HepG2 (cell line): ENCODE results near the gene RMI2. TPM values are rescaled to one million over a fixed set of nuclear protein-coding genes. Genes with fewer than 3 reads are reported as not detected.

Experiments used
- ATF5 ChIP-seq: sonication (generic); formaldehyde crosslinking; IDR thresholded peaks from 2 replicates; pipeline ENCODE4 v1.4.0; 2020; ENCODE audit warnings: mild to moderate bottlenecking, low read depth, missing genetic modification reagents
- HNF1B ChIP-seq: sonication (generic); formaldehyde crosslinking; IDR thresholded peaks from 2 replicates; pipeline ENCODE4 v1.5.1; 2020; ENCODE audit warnings: mild to moderate bottlenecking, moderate library complexity, missing genetic modification reagents
- HNF4A ChIP-seq: sonication (generic); formaldehyde crosslinking; IDR thresholded peaks from 2 replicates; pipeline ENCODE4 v1.4.0; 2020; ENCODE audit warnings: missing genetic modification reagents
- IKZF4 ChIP-seq: sonication (generic); formaldehyde crosslinking; IDR thresholded peaks from 2 replicates; pipeline ENCODE4 v1.5.1; 2020; ENCODE audit warnings: borderline replicate concordance, mild to moderate bottlenecking, low read depth, missing genetic modification reagents; ENCODE audit errors: not compliant biosample characterization
- KDM4B ChIP-seq: sonication (generic); formaldehyde crosslinking; IDR thresholded peaks from 2 replicates; pipeline ENCODE4 v1.4.0; 2020; ENCODE audit warnings: missing genetic modification reagents
- MIER3 ChIP-seq: IDR thresholded peaks from 2 replicates; pipeline ENCODE4 v1.6.1; 2016; ENCODE audit warnings: missing compliant biosample characterization, borderline replicate concordance
- PITX1 ChIP-seq: sonication (generic); formaldehyde crosslinking; IDR thresholded peaks from 2 replicates; pipeline ENCODE4 v1.5.1; 2020; ENCODE audit warnings: mild to moderate bottlenecking, missing genetic modification reagents
- U2AF1 ChIP-seq: fragments of 200-400 bp; formaldehyde crosslinking; optimal IDR thresholded peaks from 2 replicates; pipeline ENCODE3; 2017; ENCODE audit warnings: mild to moderate bottlenecking, low read depth, low read length
- ZBTB20 ChIP-seq: sonication (generic); formaldehyde crosslinking; IDR thresholded peaks from 2 replicates; pipeline ENCODE4 v1.8.1; 2023; ENCODE audit warnings: missing genetic modification reagents, low read depth, mild to moderate bottlenecking, borderline replicate concordance
- ZBTB33 ChIP-seq: sonication (generic); formaldehyde crosslinking; IDR thresholded peaks from 2 replicates; pipeline ENCODE4 v1.4.0; 2020; ENCODE audit warnings: missing genetic modification reagents
- ZFX ChIP-seq: sonication (generic); formaldehyde crosslinking; IDR thresholded peaks from 2 replicates; pipeline ENCODE4 v1.4.0; 2020; ENCODE audit warnings: mild to moderate bottlenecking, low read depth, missing genetic modification reagents, moderate library complexity
- ZNF33B ChIP-seq: sonication (generic); formaldehyde crosslinking; IDR thresholded peaks from 2 replicates; pipeline ENCODE4 v1.5.1; 2020; ENCODE audit warnings: mild to moderate bottlenecking, missing genetic modification reagents
- ZNF362 ChIP-seq: sonication (generic); formaldehyde crosslinking; IDR thresholded peaks from 2 replicates; pipeline ENCODE4 v1.4.0; 2020; ENCODE audit warnings: missing genetic modification reagents, mild to moderate bottlenecking, borderline replicate concordance
- ZNF563 ChIP-seq: sonication (generic); formaldehyde crosslinking; IDR thresholded peaks from 2 replicates; pipeline ENCODE4 v1.8.0; 2022; ENCODE audit warnings: mild to moderate bottlenecking, moderate library complexity, missing genetic modification reagents
- ZNF564 ChIP-seq: sonication (generic); formaldehyde crosslinking; IDR thresholded peaks from 2 replicates; pipeline ENCODE4 v1.8.1; 2023; ENCODE audit warnings: mild to moderate bottlenecking, missing genetic modification reagents
- ZNF580 ChIP-seq: IDR thresholded peaks from 2 replicates; pipeline ENCODE4 v1.6.1; 2016; ENCODE audit warnings: low read depth, borderline replicate concordance
- ZNF614 ChIP-seq: IDR thresholded peaks from 2 replicates; pipeline ENCODE4 v1.6.1; 2018; ENCODE audit warnings: missing biosample characterization, missing genetic modification reagents, inconsistent platforms, borderline replicate concordance
- ZNF724P ChIP-seq: sonication (generic); formaldehyde crosslinking; IDR thresholded peaks from 2 replicates; pipeline ENCODE4 v1.8.0; 2022; ENCODE audit warnings: missing genetic modification reagents, borderline replicate concordance
- ZNF775 ChIP-seq: sonication (generic); formaldehyde crosslinking; IDR thresholded peaks from 2 replicates; pipeline ENCODE4 v1.4.0; 2020; ENCODE audit warnings: missing genetic modification reagents, mild to moderate bottlenecking, moderate library complexity, borderline replicate concordance
- ZNF781 ChIP-seq: sonication (generic); formaldehyde crosslinking; IDR thresholded peaks from 2 replicates; pipeline ENCODE4 v1.5.1; 2020; ENCODE audit warnings: borderline replicate concordance, mild to moderate bottlenecking, missing genetic modification reagents; ENCODE audit errors: not compliant biosample characterization
- ZNF784 ChIP-seq: sonication (generic); formaldehyde crosslinking; IDR thresholded peaks from 2 replicates; pipeline ENCODE4 v1.5.1; 2020; ENCODE audit warnings: missing genetic modification reagents, mild to moderate bottlenecking, borderline replicate concordance
- polyA plus RNA-seq, 8 experiments: library from polyadenylated mRNA; depleted of rRNA in 3 of 8; stranded (reverse) in 7 of 8; unstranded in 1 of 8; fragments of >200 nt; fragmentation: Illumina TruSeq in 4 of 8; extraction: Trizol in 4 of 8; gene quantifications; 2 replicates each; pipeline versions ENCODE4 v1.2.1 to v1.2.3, GENCODE V29; 2011 to 2016; ENCODE audit warnings: low read depth in 4 of 8, missing spikeins in 1 of 8, mixed read lengths in 1 of 8; ENCODE audit not compliant: insufficient read depth in 1 of 8
- total RNA-seq, 5 experiments: library from RNA; depleted of rRNA; stranded (reverse); fragments of >200 nt; fragmentation: Illumina TruSeq; extraction: Trizol; gene quantifications; 2 replicates each; pipeline ENCODE4 v1.2.3, GENCODE V29; 2016; ENCODE audit warnings: low read depth in 1 of 5

The RMI2 gene
- total and polyA plus RNA-seq, 2 of the 13 experiments (the other 11 are each of a cell fraction or from before 2014, with no cell fraction given): 24.5 to 55.7 TPM

GRCh38 chr16:11386791-11387546 is 41.7 kb downstream of the RMI2 start (continued):
- TF ChIP-seq ZNF580 (CRISPR knock-in tag) (peak; percentile 68; the same call in 1 of the 2 replicates), ZNF781 (CRISPR knock-in tag) (no peak), ZNF563 (CRISPR knock-in tag) (no peak), ZNF564 (no peak), ZNF362 (CRISPR knock-in tag) (peak; percentile 59; the same call in 1 of the 2 replicates), MIER3 (CRISPR knock-in tag) (0 out of 2 replicates have a peak, but pooled peaks have one; percentile 43), U2AF1 (no peak), ZBTB33 (CRISPR knock-in tag) (peak; percentile 26; the same call in 1 of the 2 replicates), HNF4A (CRISPR knock-in tag) (peak; percentile 23; the same call in 1 of the 2 replicates), ATF5 (no peak), ZBTB20 (CRISPR knock-in tag) (peak; percentile 40; the same call in 1 of the 2 replicates), ZFX (CRISPR knock-in tag) (peak; percentile 51; the same call in 1 of the 2 replicates), ZNF775 (CRISPR knock-in tag) (no peak), PITX1 (CRISPR knock-in tag) (0 out of 2 replicates have a peak, but pooled peaks have one; percentile 67), ZNF33B (CRISPR knock-in tag) (0 out of 2 replicates have a peak, but pooled peaks have one; percentile 34), ZNF784 (CRISPR knock-in tag) (0 out of 2 replicates have a peak, but pooled peaks have one; percentile 25), ZNF614 (CRISPR knock-in tag) (peak; percentile 64; the same call in 1 of the 2 replicates), KDM4B (CRISPR knock-in tag) (0 out of 2 replicates have a peak, but pooled peaks have one; percentile 81), IKZF4 (peak; percentile 67), HNF1B (CRISPR knock-in tag) (peak; percentile 21; the same call in 1 of the 2 replicates), ZNF724P (CRISPR knock-in tag) (peak; percentile 85; the same call in 1 of the 2 replicates)
